Measurements from ENCODE around the gene COPG2.

GRCh38 chr7:130642383-130642782, 26.2 kb downstream of the COPG2 start:
- TF ChIP-seq CTCF (IDR thresholded peaks at IDR 0.05; ENCODE audit: low read depth, low read length, poor library complexity, severe bottlenecking) (no peak), EZH2phosphoT487 (IDR thresholded peaks at IDR 0.05; ENCODE audit: borderline replicate concordance, low read length) (no peak)
